ENCODE results near the gene USP10.
A peak's percentile ranks its signal among the peaks of the same experiment; 100 is the strongest.

Gene USP10

DNA sequence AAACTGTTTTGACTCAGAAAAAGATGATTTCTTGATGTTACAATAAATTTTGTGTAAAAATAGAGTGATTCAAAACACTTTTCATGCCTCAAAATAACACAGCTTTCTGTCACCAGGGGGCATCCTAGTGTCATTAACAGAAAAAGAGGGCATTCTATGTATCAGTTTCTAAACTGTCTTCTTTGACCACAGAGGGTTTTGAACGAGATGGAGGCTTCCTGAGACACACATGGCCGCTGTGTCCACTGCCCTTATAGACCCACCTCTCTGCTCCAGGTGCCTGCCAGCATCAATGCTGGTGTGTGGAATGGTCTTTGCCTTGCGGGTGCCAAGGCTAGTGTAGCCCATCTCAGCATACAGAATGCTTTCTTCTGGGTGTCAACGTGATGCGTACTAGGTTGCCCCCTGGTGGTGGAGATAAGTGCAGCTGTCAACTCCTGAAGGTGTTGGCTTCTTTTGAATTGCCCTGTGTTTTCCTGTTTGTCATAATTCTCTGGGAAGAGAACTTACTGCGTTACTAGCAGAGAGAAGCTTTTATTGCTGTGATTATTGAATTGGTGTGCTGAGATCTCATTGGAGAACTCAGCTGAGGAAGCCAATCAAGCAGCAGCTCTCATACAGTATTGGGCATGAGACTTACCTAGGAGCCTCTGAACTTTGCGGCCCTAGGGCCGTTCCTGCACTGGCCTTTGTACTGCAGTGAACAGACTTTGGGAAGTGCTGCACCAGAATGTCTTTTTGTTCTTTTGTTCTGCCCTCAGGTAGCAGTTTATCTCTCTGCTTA lies 38.6 kb downstream of the USP10 start:
- no peaks in the 10 kb centered on the region for H3K9me3 ChIP-seq (ENCODE audit: control extremely low read depth in 1 of 5, control insufficient read depth in 4 of 5, insufficient read depth in 2 of 5, low read depth in 1 of 5, low read length in 4 of 5)
- peak overlapping the region in 2 of 7 experiments; percentile 33 to 58 for H3K4me3 ChIP-seq (ENCODE audit: control insufficient read depth in 1 of 7, extremely low read depth in 1 of 7, insufficient read depth in 4 of 7, low read depth in 2 of 7, low read length in 6 of 7)
- no peaks in the 10 kb centered on the region for H3K27me3 ChIP-seq (replicated peaks in 2 of 5; ENCODE audit: control insufficient read depth in 4 of 5, insufficient read depth in 5 of 5, low read length in 4 of 5)
- peaks cover 0 to 50% (median 21%) of the 10 kb centered on the region in 4 experiments for H3K4me1 ChIP-seq (ENCODE audit: control extremely low read depth in 1 of 4, control insufficient read depth in 4 of 4, insufficient read depth in 4 of 4, low read length in 3 of 4)
- ChIA-PET CTCF (interaction anchor here (0.9 to 6.5 kb wide), 23 partner anchors 8 to 237 kb away, joined by 3 to 78 read pairs (median 6); no protein-coding TSS in a partner anchor), POLR2A (interaction anchor here (0.9 kb wide), 1 partner anchor 12 kb away, joined by 3 read pairs; no protein-coding TSS in a partner anchor)
- peak; percentile 83 to 89 (median 85) for DNase-seq
- peaks cover 6 to 58% (median 24%) of the 10 kb centered on the region in 4 experiments for H3K36me3 ChIP-seq (ENCODE audit: control insufficient read depth in 4 of 4, insufficient read depth in 4 of 4, low read length in 3 of 4)
- H3K27ac ChIP-seq (ENCODE audit: insufficient read depth in 1 of 2, low read depth in 1 of 2, low read length in 2 of 2, poor library complexity in 1 of 2, severe bottlenecking in 2 of 2): peak overlapping the region in 1 of 2 experiments; percentile 4
- 45% methylated on average over 8 of the region's 8 CpGs for WGBS (ENCODE audit: insufficient coverage)

GRCh38 chr16:84739349-84740124 lies 39.7 kb downstream of the USP10 start:
- Histone ChIP-seq H3K9me3 (ENCODE audit: control extremely low read depth in 1 of 5, control insufficient read depth in 4 of 5, insufficient read depth in 2 of 5, low read depth in 1 of 5, low read length in 4 of 5) (no peaks in the 10 kb centered on the region), H3K27me3 (replicated peaks in 2 of 5; ENCODE audit: control insufficient read depth in 4 of 5, insufficient read depth in 5 of 5, low read length in 4 of 5) (no peaks in the 10 kb centered on the region), H3K4me3 (ENCODE audit: control insufficient read depth in 1 of 7, extremely low read depth in 1 of 7, insufficient read depth in 4 of 7, low read depth in 2 of 7, low read length in 6 of 7) (no peak overlapping the region), H3K4me1 (ENCODE audit: control extremely low read depth in 1 of 4, control insufficient read depth in 4 of 4, insufficient read depth in 4 of 4, low read length in 3 of 4) (peaks cover 0 to 48% (median 23%) of the 10 kb centered on the region in 4 experiments), H3K36me3 (ENCODE audit: control insufficient read depth in 4 of 4, insufficient read depth in 4 of 4, low read length in 3 of 4) (peaks cover 6 to 53% (median 23%) of the 10 kb centered on the region in 4 experiments), H3K27ac (ENCODE audit: insufficient read depth in 1 of 2, low read depth in 1 of 2, low read length in 2 of 2, poor library complexity in 1 of 2, severe bottlenecking in 2 of 2) (no peak overlapping the region)
- no peak for DNase-seq
- 92% methylated on average over 6 of the region's 7 CpGs for WGBS (ENCODE audit: insufficient coverage)
- CTCF ChIA-PET: interaction anchor here (0.8 to 6.5 kb wide), 22 partner anchors 8 to 236 kb away, joined by 3 to 78 read pairs (median 6); no protein-coding TSS in a partner anchor
- POLR2A ChIA-PET: no interaction called here

DNA sequence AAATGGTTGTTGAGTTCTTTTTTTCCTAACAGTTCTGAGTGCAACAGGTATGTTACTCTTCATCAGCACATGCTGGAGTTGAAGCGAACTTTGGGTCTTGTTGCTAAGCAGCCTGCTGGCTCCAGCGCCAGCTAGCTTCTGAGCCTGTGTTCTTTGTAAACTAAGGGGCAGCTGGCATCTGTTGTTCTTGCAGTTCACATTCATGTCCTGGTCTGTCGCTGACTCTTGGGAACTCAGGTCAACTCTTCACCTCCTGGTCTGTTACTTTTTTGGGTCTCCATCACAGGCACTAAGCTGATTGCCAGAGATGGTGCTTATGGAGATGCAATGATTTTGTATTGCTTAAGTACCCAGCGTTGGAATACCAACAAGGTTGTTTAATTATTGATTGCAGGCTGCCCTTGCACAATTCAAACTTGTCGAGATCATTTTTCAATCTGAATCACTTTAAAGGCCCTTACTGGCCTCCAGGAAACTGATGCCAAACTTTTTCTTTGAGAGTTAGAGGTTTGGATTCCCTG lies 40.9 kb downstream of the USP10 start:
- POLR2A ChIA-PET: interaction anchor here (0.7 kb wide), 1 partner anchor 9 kb away, joined by 3 read pairs; no protein-coding TSS in a partner anchor

DNA sequence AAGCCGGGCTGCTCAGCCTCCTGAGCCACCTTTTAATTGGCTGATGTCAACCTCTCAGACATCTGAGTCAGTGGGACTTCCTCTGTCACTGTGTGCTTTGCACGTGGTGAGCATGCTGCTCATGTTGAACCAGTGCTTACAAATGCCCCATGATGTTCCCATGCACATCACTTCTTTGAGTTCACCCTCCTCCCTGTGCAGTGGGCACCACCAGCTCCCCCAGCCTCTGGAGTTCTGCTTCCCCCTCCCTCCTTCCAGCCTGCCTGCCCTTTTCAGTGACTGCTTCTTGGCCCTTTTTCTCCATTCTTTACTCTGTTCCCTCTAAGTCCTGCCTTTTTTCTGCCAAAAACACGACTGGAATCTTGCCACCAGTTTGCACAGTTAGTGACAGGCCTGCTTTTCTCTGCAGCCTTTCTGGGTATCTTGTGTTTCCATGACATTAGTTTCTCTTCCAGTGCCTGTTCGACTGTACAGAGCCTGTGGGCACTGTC lies 41.6 kb downstream of the USP10 start:
- WGBS (ENCODE audit: insufficient coverage): 70% methylated on average over 4 of the region's 4 CpGs
- Histone ChIP-seq H3K27ac (ENCODE audit: insufficient read depth in 1 of 2, low read depth in 1 of 2, low read length in 2 of 2, poor library complexity in 1 of 2, severe bottlenecking in 2 of 2) (no peak overlapping the region), H3K36me3 (ENCODE audit: control insufficient read depth in 4 of 4, insufficient read depth in 4 of 4, low read length in 3 of 4) (peaks cover 4 to 59% (median 29%) of the 10 kb centered on the region in 4 experiments), H3K4me1 (ENCODE audit: control extremely low read depth in 1 of 4, control insufficient read depth in 4 of 4, insufficient read depth in 4 of 4, low read length in 3 of 4) (peaks cover 0 to 48% (median 22%) of the 10 kb centered on the region in 4 experiments), H3K9me3 (ENCODE audit: control extremely low read depth in 1 of 5, control insufficient read depth in 4 of 5, insufficient read depth in 2 of 5, low read depth in 1 of 5, low read length in 4 of 5) (no peaks in the 10 kb centered on the region), H3K27me3 (replicated peaks in 2 of 5; ENCODE audit: control insufficient read depth in 4 of 5, insufficient read depth in 5 of 5, low read length in 4 of 5) (no peaks in the 10 kb centered on the region), H3K4me3 (ENCODE audit: control insufficient read depth in 1 of 7, extremely low read depth in 1 of 7, insufficient read depth in 4 of 7, low read depth in 2 of 7, low read length in 6 of 7) (no peak overlapping the region)
- POLR2A ChIA-PET: no interaction called here
- no peak for DNase-seq
- CTCF ChIA-PET: interaction anchor here (0.8 to 6.2 kb wide), 8 partner anchors 11 to 317 kb away, joined by 3 to 78 read pairs (median 19); no protein-coding TSS in a partner anchor

More for the DNA sequence above, 40.9 kb downstream of the USP10 start:
- peaks cover 0 to 48% (median 23%) of the 10 kb centered on the region in 4 experiments for H3K4me1 ChIP-seq (ENCODE audit: control extremely low read depth in 1 of 4, control insufficient read depth in 4 of 4, insufficient read depth in 4 of 4, low read length in 3 of 4)
- DNase-seq: no peak
- H3K27me3 ChIP-seq (replicated peaks in 2 of 5; ENCODE audit: control insufficient read depth in 4 of 5, insufficient read depth in 5 of 5, low read length in 4 of 5): no peaks in the 10 kb centered on the region
- no peaks in the 10 kb centered on the region for H3K9me3 ChIP-seq (ENCODE audit: control extremely low read depth in 1 of 5, control insufficient read depth in 4 of 5, insufficient read depth in 2 of 5, low read depth in 1 of 5, low read length in 4 of 5)
- H3K27ac ChIP-seq (ENCODE audit: insufficient read depth in 1 of 2, low read depth in 1 of 2, low read length in 2 of 2, poor library complexity in 1 of 2, severe bottlenecking in 2 of 2): no peak overlapping the region
- H3K4me3 ChIP-seq (ENCODE audit: control insufficient read depth in 1 of 7, extremely low read depth in 1 of 7, insufficient read depth in 4 of 7, low read depth in 2 of 7, low read length in 6 of 7): no peak overlapping the region
- CTCF ChIA-PET: interaction anchor here (1.3 to 6.2 kb wide), 13 partner anchors 10 to 231 kb away, joined by 3 to 78 read pairs (median 9); no protein-coding TSS in a partner anchor
- H3K36me3 ChIP-seq (ENCODE audit: control insufficient read depth in 4 of 4, insufficient read depth in 4 of 4, low read length in 3 of 4): peaks cover 4 to 54% (median 27%) of the 10 kb centered on the region in 4 experiments
- WGBS (ENCODE audit: insufficient coverage): 88% methylated on average over 4 of the region's 5 CpGs

GRCh38 chr16:84742641-84743092 lies 42.9 kb downstream of the USP10 start:
- 100% methylated on average over 2 of the region's 10 CpGs for WGBS (ENCODE audit: insufficient coverage)
- peaks cover 0 to 41% (median 18%) of the 10 kb centered on the region in 4 experiments for H3K4me1 ChIP-seq (ENCODE audit: control extremely low read depth in 1 of 4, control insufficient read depth in 4 of 4, insufficient read depth in 4 of 4, low read length in 3 of 4)
- H3K36me3 ChIP-seq (ENCODE audit: control insufficient read depth in 4 of 4, insufficient read depth in 4 of 4, low read length in 3 of 4): peaks cover 8 to 59% (median 31%) of the 10 kb centered on the region in 4 experiments
- CTCF ChIA-PET: interaction anchor here (0.6 to 1.4 kb wide), 2 partner anchors 12 to 17 kb away, joined by 3 to 4 read pairs; no protein-coding TSS in a partner anchor
- H3K4me3 ChIP-seq (ENCODE audit: control insufficient read depth in 1 of 7, extremely low read depth in 1 of 7, insufficient read depth in 4 of 7, low read depth in 2 of 7, low read length in 6 of 7): no peak overlapping the region
- no peak for DNase-seq
- no peaks in the 10 kb centered on the region for H3K27me3 ChIP-seq (replicated peaks in 2 of 5; ENCODE audit: control insufficient read depth in 4 of 5, insufficient read depth in 5 of 5, low read length in 4 of 5)
- POLR2A ChIA-PET: no interaction called here
- no peaks in the 10 kb centered on the region for H3K9me3 ChIP-seq (ENCODE audit: control extremely low read depth in 1 of 5, control insufficient read depth in 4 of 5, insufficient read depth in 2 of 5, low read depth in 1 of 5, low read length in 4 of 5)
- no peak overlapping the region for H3K27ac ChIP-seq (ENCODE audit: insufficient read depth in 1 of 2, low read depth in 1 of 2, low read length in 2 of 2, poor library complexity in 1 of 2, severe bottlenecking in 2 of 2)

- H3K4me3 ChIP-seq (ENCODE audit: control insufficient read depth in 1 of 7, extremely low read depth in 1 of 7, insufficient read depth in 4 of 7, low read depth in 2 of 7, low read length in 6 of 7): no peak overlapping the region
- ChIA-PET CTCF (interaction anchor here (0.7 to 4.1 kb wide), 11 partner anchors 9 to 453 kb away, joined by 3 to 37 read pairs (median 4); no protein-coding TSS in a partner anchor), POLR2A (no interaction called here)
- DNase-seq: no peak
- no peaks in the 10 kb centered on the region for H3K9me3 ChIP-seq (ENCODE audit: control extremely low read depth in 1 of 5, control insufficient read depth in 4 of 5, insufficient read depth in 2 of 5, low read depth in 1 of 5, low read length in 4 of 5)
- H3K36me3 ChIP-seq (ENCODE audit: control insufficient read depth in 4 of 4, insufficient read depth in 4 of 4, low read length in 3 of 4): peaks cover 3 to 62% (median 24%) of the 10 kb centered on the region in 4 experiments
- H3K27ac ChIP-seq (ENCODE audit: insufficient read depth in 1 of 2, low read depth in 1 of 2, low read length in 2 of 2, poor library complexity in 1 of 2, severe bottlenecking in 2 of 2): no peak overlapping the region
- peaks cover 6 to 30% (median 13%) of the 10 kb centered on the region in 4 experiments for H3K4me1 ChIP-seq (ENCODE audit: control extremely low read depth in 1 of 4, control insufficient read depth in 4 of 4, insufficient read depth in 4 of 4, low read length in 3 of 4)
- WGBS (ENCODE audit: insufficient coverage): 91% methylated on average over 4 of the region's 6 CpGs
- no peaks in the 10 kb centered on the region for H3K27me3 ChIP-seq (replicated peaks in 2 of 5; ENCODE audit: control insufficient read depth in 4 of 5, insufficient read depth in 5 of 5, low read length in 4 of 5)
Measured at GRCh38 chr16:84746231-84746630, 46.4 kb downstream of the USP10 start.
